Breast epithelium (tissue), 4 donors: Measurements from ENCODE around the gene FOXE1. TPM values are rescaled to one million over a fixed set of nuclear protein-coding genes. Genes with fewer than 3 reads are reported as not detected.

Experiments
- DNase-seq, 2 donors: peaks; one replicate each; pipeline ENCODE4 v3.0.0-alpha.2; 2019; ENCODE audit warnings: low spot score in 2 of 2
- H3K27ac ChIP-seq, 2 donors: fragments of 200-600 bp; sonication (generic) in 1 of 2; one replicate each; pipeline ENCODE4 v1.5.1; 2016 to 2019; ENCODE audit warnings: mild to moderate bottlenecking in 1 of 2
- H3K27me3 ChIP-seq, 2 donors: fragments of 200-600 bp; sonication (generic) in 1 of 2; one replicate each; pipeline versions ENCODE4 v1.5.1 to v1.6.0; 2017 to 2019; ENCODE audit warnings: control low read depth in 1 of 2, mild to moderate bottlenecking in 1 of 2
- H3K36me3 ChIP-seq: fragments of 200-600 bp; one replicate; pipeline ENCODE4 v1.5.1; 2019
- H3K4me1 ChIP-seq, 2 donors: fragments of 200-600 bp; sonication (generic); one replicate each; pipeline ENCODE4 v1.5.1; 2016 to 2019; ENCODE audit warnings: control low read depth in 1 of 2
- H3K4me3 ChIP-seq, 3 donors: fragments of 200-600 bp; sonication (generic); 1 replicate in 2 of 3; 2 replicates in 1 of 3; pipeline ENCODE4 v1.5.1; 2016 to 2019; ENCODE audit warnings: mild to moderate bottlenecking in 3 of 3, moderate library complexity in 2 of 3
- H3K9me3 ChIP-seq, 2 donors: fragments of 200-600 bp; sonication (generic) in 1 of 2; one replicate each; pipeline ENCODE4 v1.5.1; 2016 to 2019; ENCODE audit warnings: control low read depth in 1 of 2
- POLR2A ChIP-seq: fragments of 450-650 bp; IDR thresholded peaks from one replicate; pipeline ENCODE4 v1.6.1; 2016; ENCODE audit warnings: antibody characterized with exemption, mild to moderate bottlenecking, moderate library complexity
- POLR2AphosphoS5 ChIP-seq, 3 donors: sonication (generic); formaldehyde crosslinking; IDR thresholded peaks; one replicate each; pipeline ENCODE4 v1.6.1; 2017; ENCODE audit warnings: antibody characterized with exemption in 3 of 3
- intact Hi-C: fragments of 100-400 bp; cut with DNase I; formaldehyde crosslinking; loops from one replicate; pipeline ENCODE4 v1.15.1; 2023; ENCODE audit warnings: low total_unique reads
- total RNA-seq, 3 donors: library from RNA; depleted of rRNA; stranded (reverse); fragments of >200 nt; gene quantifications; one replicate each; pipeline ENCODE4 v1.1.0, GENCODE V29; 2016
- TF ChIP-seq, protein P1 (sequence below), 3 donors: fragments of 450-650 bp; IDR thresholded peaks; one replicate each; pipeline ENCODE4 v1.5.1; 2016 to 2017; ENCODE audit warnings: antibody characterized with exemption in 3 of 3, mild to moderate bottlenecking in 3 of 3, moderate library complexity in 3 of 3

The FOXE1 gene
- total RNA-seq, 3 donors from 2014 or later: not detected

DNA sequence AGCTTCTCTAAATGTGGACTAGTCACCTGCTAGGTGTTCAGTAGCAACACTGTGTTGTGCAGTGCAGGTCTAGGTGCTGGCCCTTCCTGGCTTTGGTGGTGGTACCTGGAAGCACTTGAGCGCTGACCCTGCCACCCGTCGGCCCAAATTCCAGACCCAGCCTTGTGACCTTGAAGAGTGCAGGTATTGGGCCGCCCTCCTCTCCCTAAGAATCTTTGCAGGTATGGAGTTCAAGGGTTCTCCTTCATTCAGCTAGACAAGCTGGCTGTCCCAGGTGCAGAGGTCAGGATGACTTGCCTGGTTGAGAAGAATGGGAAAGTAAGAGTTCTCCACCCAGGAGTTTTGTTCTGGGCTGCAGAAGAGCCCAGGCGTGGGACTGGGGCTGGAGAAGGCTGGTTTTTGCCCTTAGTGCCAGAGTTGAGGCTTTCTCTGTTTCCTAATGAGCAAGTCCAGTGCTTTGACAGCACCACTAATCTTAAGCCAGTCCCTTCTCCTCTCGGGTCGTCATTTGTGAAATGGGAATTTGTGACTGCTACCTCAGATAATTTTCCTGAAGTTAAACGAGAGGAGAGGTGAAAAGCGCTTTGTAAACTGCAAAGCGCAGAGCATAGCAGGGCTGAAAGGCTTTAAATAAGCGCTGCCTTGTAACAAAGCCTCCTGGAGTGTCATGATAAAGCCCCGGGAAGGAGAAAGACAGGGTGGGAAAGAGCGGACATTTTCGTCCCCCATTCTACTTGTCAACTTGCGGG is 4.0 kb downstream of the FOXE1 start:
- TF ChIP-seq, protein P1, sequence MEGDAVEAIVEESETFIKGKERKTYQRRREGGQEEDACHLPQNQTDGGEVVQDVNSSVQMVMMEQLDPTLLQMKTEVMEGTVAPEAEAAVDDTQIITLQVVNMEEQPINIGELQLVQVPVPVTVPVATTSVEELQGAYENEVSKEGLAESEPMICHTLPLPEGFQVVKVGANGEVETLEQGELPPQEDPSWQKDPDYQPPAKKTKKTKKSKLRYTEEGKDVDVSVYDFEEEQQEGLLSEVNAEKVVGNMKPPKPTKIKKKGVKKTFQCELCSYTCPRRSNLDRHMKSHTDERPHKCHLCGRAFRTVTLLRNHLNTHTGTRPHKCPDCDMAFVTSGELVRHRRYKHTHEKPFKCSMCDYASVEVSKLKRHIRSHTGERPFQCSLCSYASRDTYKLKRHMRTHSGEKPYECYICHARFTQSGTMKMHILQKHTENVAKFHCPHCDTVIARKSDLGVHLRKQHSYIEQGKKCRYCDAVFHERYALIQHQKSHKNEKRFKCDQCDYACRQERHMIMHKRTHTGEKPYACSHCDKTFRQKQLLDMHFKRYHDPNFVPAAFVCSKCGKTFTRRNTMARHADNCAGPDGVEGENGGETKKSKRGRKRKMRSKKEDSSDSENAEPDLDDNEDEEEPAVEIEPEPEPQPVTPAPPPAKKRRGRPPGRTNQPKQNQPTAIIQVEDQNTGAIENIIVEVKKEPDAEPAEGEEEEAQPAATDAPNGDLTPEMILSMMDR (IDR thresholded peaks at IDR 0.05): no peak
- no peak for TF ChIP-seq POLR2AphosphoS5 (IDR thresholded peaks at IDR 0.05)
- TF ChIP-seq POLR2A: no peak

GRCh38 chr9:97857606-97858392 is 4.8 kb downstream of the FOXE1 start:
- intact Hi-C loops: no loop called here
- no peaks in the 10 kb centered on the region for H3K36me3 ChIP-seq
- H3K27me3 ChIP-seq: peaks cover 8 to 83% of the 10 kb centered on the region in 2 donors
- DNase-seq: no peak
- no peak for TF ChIP-seq POLR2A
- no peak for TF ChIP-seq POLR2AphosphoS5 (IDR thresholded peaks at IDR 0.05)
- TF ChIP-seq, protein P1 (IDR thresholded peaks at IDR 0.05): no peak
- peaks cover 0 to 5% of the 10 kb centered on the region in 2 donors for H3K9me3 ChIP-seq
- H3K4me1 ChIP-seq: peaks cover 5 to 6% of the 10 kb centered on the region in 2 donors
- H3K4me3 ChIP-seq: no peak overlapping the region
- no peak overlapping the region for H3K27ac ChIP-seq

More for the DNA sequence above, 4.0 kb downstream of the FOXE1 start:
- DNase-seq: no peak
- Histone ChIP-seq H3K9me3 (peaks cover 0 to 5% of the 10 kb centered on the region in 2 donors), H3K27ac (no peak overlapping the region), H3K4me1 (peaks cover 5 to 6% of the 10 kb centered on the region in 2 donors), H3K4me3 (no peak overlapping the region), H3K36me3 (no peaks in the 10 kb centered on the region), H3K27me3 (peaks cover 8 to 90% of the 10 kb centered on the region in 2 donors)
- intact Hi-C loops: no loop called here

GRCh38 chr9:97858393-97858713 is 5.3 kb downstream of the FOXE1 start:
- Histone ChIP-seq H3K4me3 (no peak overlapping the region), H3K27me3 (peaks cover 8 to 82% of the 10 kb centered on the region in 2 donors), H3K4me1 (peaks cover 2 to 6% of the 10 kb centered on the region in 2 donors), H3K9me3 (peaks cover 0 to 5% of the 10 kb centered on the region in 2 donors), H3K27ac (no peak overlapping the region), H3K36me3 (no peaks in the 10 kb centered on the region)
- DNase-seq: no peak
- intact Hi-C loops: no loop called here
- TF ChIP-seq, protein P1 (IDR thresholded peaks at IDR 0.05): no peak
- TF ChIP-seq POLR2A (no peak), POLR2AphosphoS5 (IDR thresholded peaks at IDR 0.05) (no peak)

GRCh38 chr9:97858826-97859225 is 5.8 kb downstream of the FOXE1 start:
- H3K27me3 ChIP-seq: peaks cover 5 to 77% of the 10 kb centered on the region in 2 donors
- peaks cover 0 to 2% of the 10 kb centered on the region in 2 donors for H3K4me1 ChIP-seq
- TF ChIP-seq POLR2A (no peak), POLR2AphosphoS5 (IDR thresholded peaks at IDR 0.05) (no peak)
- TF ChIP-seq, protein P1 (IDR thresholded peaks at IDR 0.05): no peak
- peaks cover 0 to 5% of the 10 kb centered on the region in 2 donors for H3K9me3 ChIP-seq
- no peak overlapping the region for H3K27ac ChIP-seq
- DNase-seq: no peak
- no peak overlapping the region for H3K4me3 ChIP-seq
- intact Hi-C loops: no loop called here
- H3K36me3 ChIP-seq: no peaks in the 10 kb centered on the region

- Histone ChIP-seq H3K27ac (no peak overlapping the region), H3K36me3 (no peaks in the 10 kb centered on the region), H3K4me1 (no peaks in the 10 kb centered on the region), H3K9me3 (peaks cover 0 to 4% of the 10 kb centered on the region in 2 donors), H3K4me3 (no peak overlapping the region), H3K27me3 (peaks cover 5 to 72% of the 10 kb centered on the region in 2 donors)
- TF ChIP-seq POLR2A (no peak), POLR2AphosphoS5 (IDR thresholded peaks at IDR 0.05) (no peak)
- DNase-seq: no peak
- intact Hi-C loops: no loop called here
Observed at GRCh38 chr9:97859346-97859745, 6.3 kb downstream of the FOXE1 start.
